WTC11 (cell line): ENCODE results near the gene OR12D1. TPM values are rescaled to one million over a fixed set of nuclear protein-coding genes. Genes with fewer than 3 reads are reported as not detected.

ENCODE experiments used
- ATAC-seq: fragments of 200-7000 bp; cut with Tn5 transposase; 2 replicates; pipeline ENCODE4 v1.10.0; 2021; ENCODE audit warnings: mild to moderate bottlenecking, moderate library complexity
- CTCF ChIA-PET: fragments of 300-600 bp; sonication (Branson Sonifier 250); formaldehyde crosslinking; loops from one replicate; lab custom pipeline; 2021; ENCODE audit warnings: antibody characterized with exemption; lab: Charles Lee
- POLR2A ChIA-PET: fragments of 350-600 bp; sonication (Branson Sonifier 250); formaldehyde crosslinking; loops from one replicate; lab custom pipeline; 2021; ENCODE audit warnings: antibody characterized with exemption; lab: Charles Lee
- DNase-seq: peaks from one replicate; pipeline ENCODE4 v3.0.0; 2021; ENCODE audit warnings: low spot score
- H3K27ac Mint-ChIP-seq: 2 replicates; pipeline ENCODE4 v1.8.0; 2021; ENCODE audit warnings: mixed read lengths
- H3K27me3 Mint-ChIP-seq: 2 replicates; pipeline ENCODE4 v1.8.0; 2021; ENCODE audit warnings: low read depth, mild to moderate bottlenecking, moderate library complexity, mixed read lengths
- H3K36me3 Mint-ChIP-seq: 2 replicates; pipeline ENCODE4 v1.8.0; 2021; ENCODE audit warnings: mixed read lengths
- H3K4me1 Mint-ChIP-seq: 2 replicates; pipeline ENCODE4 v1.8.0; 2022; ENCODE audit warnings: mixed read lengths
- H3K4me3 Mint-ChIP-seq: 2 replicates; pipeline ENCODE4 v1.8.0; 2021; ENCODE audit warnings: mild to moderate bottlenecking, moderate library complexity, mixed read lengths
- H3K9me3 Mint-ChIP-seq: 2 replicates; pipeline ENCODE4 v1.8.0; 2021; ENCODE audit warnings: mixed read lengths
- ATF3 ChIP-seq: sonication (generic); formaldehyde crosslinking; conservative IDR thresholded peaks from 2 replicates; pipeline ENCODE4 v1.8.1; 2022; ENCODE audit warnings: mild to moderate bottlenecking, missing genetic modification reagents
- CBFB ChIP-seq: sonication (generic); formaldehyde crosslinking; IDR thresholded peaks from 2 replicates; pipeline ENCODE4 v1.8.1; 2022; ENCODE audit warnings: mild to moderate bottlenecking, low read depth, missing genetic modification reagents
- CREB1 ChIP-seq: sonication (generic); formaldehyde crosslinking; IDR thresholded peaks from 2 replicates; pipeline ENCODE4 v1.8.0; 2023; ENCODE audit warnings: mild to moderate bottlenecking, missing genetic modification reagents
- E2F5 ChIP-seq: sonication (generic); formaldehyde crosslinking; IDR thresholded peaks from 2 replicates; pipeline ENCODE4 v1.8.1; 2022; ENCODE audit warnings: mild to moderate bottlenecking, moderate library complexity, missing genetic modification reagents
- EMX1 ChIP-seq: fragments of 250-450 bp; sonication (Bioruptor Pico); IDR thresholded peaks from 2 replicates; pipeline ENCODE4 v1.8.0; 2021; ENCODE audit warnings: mild to moderate bottlenecking
- ESRRA ChIP-seq: sonication (generic); formaldehyde crosslinking; IDR thresholded peaks from 2 replicates; pipeline ENCODE4 v1.8.1; 2022; ENCODE audit warnings: mild to moderate bottlenecking, missing genetic modification reagents, borderline replicate concordance
- FOXK1 ChIP-seq: sonication (generic); formaldehyde crosslinking; IDR thresholded peaks from 2 replicates; pipeline ENCODE4 v1.8.0; 2022; ENCODE audit warnings: mild to moderate bottlenecking, moderate library complexity, missing genetic modification reagents
- FOXP1 ChIP-seq: sonication (generic); formaldehyde crosslinking; IDR thresholded peaks from 2 replicates; pipeline ENCODE4 v1.8.0; 2022; ENCODE audit warnings: missing genetic modification reagents, mild to moderate bottlenecking, moderate library complexity, borderline replicate concordance
- IRF2 ChIP-seq: sonication (generic); formaldehyde crosslinking; IDR thresholded peaks from 2 replicates; pipeline ENCODE4 v1.8.0; 2022; ENCODE audit warnings: low read depth, missing genetic modification reagents, borderline replicate concordance
- JUN ChIP-seq: sonication (generic); formaldehyde crosslinking; IDR thresholded peaks from 2 replicates; pipeline ENCODE4 v1.8.0; 2023; ENCODE audit warnings: mild to moderate bottlenecking, missing genetic modification reagents
- MYBL2 ChIP-seq: sonication (generic); formaldehyde crosslinking; IDR thresholded peaks from 2 replicates; pipeline ENCODE4 v1.8.1; 2023; ENCODE audit warnings: mild to moderate bottlenecking, moderate library complexity, missing genetic modification reagents
- NFE2L1 ChIP-seq: sonication (generic); formaldehyde crosslinking; IDR thresholded peaks from 2 replicates; pipeline ENCODE4 v1.8.1; 2023; ENCODE audit warnings: missing genetic modification reagents
- NR2C2 ChIP-seq: sonication (generic); formaldehyde crosslinking; IDR thresholded peaks from 2 replicates; pipeline ENCODE4 v1.8.0; 2022; ENCODE audit warnings: mild to moderate bottlenecking, missing genetic modification reagents
- RELA ChIP-seq: sonication (generic); formaldehyde crosslinking; IDR thresholded peaks from 2 replicates; pipeline ENCODE4 v1.8.1; 2022; ENCODE audit warnings: missing genetic modification reagents, mild to moderate bottlenecking, borderline replicate concordance
- SMAD4 ChIP-seq: sonication (generic); formaldehyde crosslinking; IDR thresholded peaks from 2 replicates; pipeline ENCODE4 v1.8.0; 2022; ENCODE audit warnings: mild to moderate bottlenecking, missing genetic modification reagents
- SP1 ChIP-seq: sonication (generic); formaldehyde crosslinking; conservative IDR thresholded peaks from 2 replicates; pipeline ENCODE4 v1.8.1; 2022; ENCODE audit warnings: missing genetic modification reagents
- TCF7 ChIP-seq: sonication (generic); formaldehyde crosslinking; IDR thresholded peaks from 2 replicates; pipeline ENCODE4 v1.8.0; 2022; ENCODE audit warnings: mild to moderate bottlenecking, low read depth, missing genetic modification reagents, moderate library complexity
- TEAD1 ChIP-seq: sonication (generic); formaldehyde crosslinking; IDR thresholded peaks from 2 replicates; pipeline ENCODE4 v1.8.0; 2022; ENCODE audit warnings: mild to moderate bottlenecking, missing genetic modification reagents
- TEAD4 ChIP-seq: sonication (generic); formaldehyde crosslinking; IDR thresholded peaks from 2 replicates; pipeline ENCODE4 v1.8.0; 2022; ENCODE audit warnings: mild to moderate bottlenecking, missing genetic modification reagents
- ZNF138 ChIP-seq: sonication (generic); formaldehyde crosslinking; conservative IDR thresholded peaks from 2 replicates; pipeline ENCODE4 v1.8.1; 2022; ENCODE audit warnings: mild to moderate bottlenecking, moderate library complexity, missing genetic modification reagents
- ZNF423 ChIP-seq: fragments of 250-450 bp; sonication (Bioruptor Pico); IDR thresholded peaks from 2 replicates; pipeline ENCODE4 v2.1.2; 2022; ENCODE audit warnings: mild to moderate bottlenecking, moderate library complexity
- total RNA-seq: library from RNA; stranded (reverse); gene quantifications from 3 replicates; pipeline ENCODE4 v1.2.3, GENCODE V29; 2021
- TF ChIP-seq, protein P1 (sequence below): sonication (generic); formaldehyde crosslinking; conservative IDR thresholded peaks from 2 replicates; pipeline ENCODE4 v1.8.1; 2023; ENCODE audit warnings: mild to moderate bottlenecking, low read depth, missing genetic modification reagents, moderate library complexity
- TF ChIP-seq, protein P2 (sequence below): sonication (generic); formaldehyde crosslinking; IDR thresholded peaks from 2 replicates; pipeline ENCODE4 v1.8.1; 2022; ENCODE audit warnings: missing genetic modification reagents, borderline replicate concordance
- TF ChIP-seq, protein P3 (sequence below): sonication (generic); formaldehyde crosslinking; IDR thresholded peaks from 2 replicates; pipeline ENCODE4 v1.8.1; 2022; ENCODE audit warnings: mild to moderate bottlenecking, missing genetic modification reagents, moderate library complexity, borderline replicate concordance
- TF ChIP-seq, protein P4 (sequence below): sonication (generic); formaldehyde crosslinking; IDR thresholded peaks from 2 replicates; pipeline ENCODE4 v1.8.1; 2023; ENCODE audit warnings: mild to moderate bottlenecking, moderate library complexity, missing genetic modification reagents

The OR12D1 gene
- total RNA-seq, 1 experiment from 2014 or later, result not detected

DNA sequence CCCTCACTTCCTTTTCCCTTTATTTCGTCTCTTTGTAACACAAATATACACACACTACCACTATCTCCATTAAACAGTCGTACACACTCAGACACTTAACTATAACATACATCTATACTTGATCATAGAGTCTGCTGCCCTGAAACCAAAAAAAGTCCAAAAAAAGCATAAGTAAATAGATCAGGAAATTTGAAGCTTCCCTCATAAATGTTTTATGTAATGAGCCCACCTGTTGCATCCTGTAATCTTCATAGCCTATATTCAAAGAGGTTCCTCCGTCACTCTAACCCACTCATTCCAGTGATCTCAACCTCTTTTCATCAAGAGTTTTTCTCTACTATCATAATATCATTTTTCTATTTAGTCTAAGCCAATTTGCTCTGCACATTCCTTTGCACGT, 26.2 kb upstream of the OR12D1 start:
- TF ChIP-seq, protein P1, sequence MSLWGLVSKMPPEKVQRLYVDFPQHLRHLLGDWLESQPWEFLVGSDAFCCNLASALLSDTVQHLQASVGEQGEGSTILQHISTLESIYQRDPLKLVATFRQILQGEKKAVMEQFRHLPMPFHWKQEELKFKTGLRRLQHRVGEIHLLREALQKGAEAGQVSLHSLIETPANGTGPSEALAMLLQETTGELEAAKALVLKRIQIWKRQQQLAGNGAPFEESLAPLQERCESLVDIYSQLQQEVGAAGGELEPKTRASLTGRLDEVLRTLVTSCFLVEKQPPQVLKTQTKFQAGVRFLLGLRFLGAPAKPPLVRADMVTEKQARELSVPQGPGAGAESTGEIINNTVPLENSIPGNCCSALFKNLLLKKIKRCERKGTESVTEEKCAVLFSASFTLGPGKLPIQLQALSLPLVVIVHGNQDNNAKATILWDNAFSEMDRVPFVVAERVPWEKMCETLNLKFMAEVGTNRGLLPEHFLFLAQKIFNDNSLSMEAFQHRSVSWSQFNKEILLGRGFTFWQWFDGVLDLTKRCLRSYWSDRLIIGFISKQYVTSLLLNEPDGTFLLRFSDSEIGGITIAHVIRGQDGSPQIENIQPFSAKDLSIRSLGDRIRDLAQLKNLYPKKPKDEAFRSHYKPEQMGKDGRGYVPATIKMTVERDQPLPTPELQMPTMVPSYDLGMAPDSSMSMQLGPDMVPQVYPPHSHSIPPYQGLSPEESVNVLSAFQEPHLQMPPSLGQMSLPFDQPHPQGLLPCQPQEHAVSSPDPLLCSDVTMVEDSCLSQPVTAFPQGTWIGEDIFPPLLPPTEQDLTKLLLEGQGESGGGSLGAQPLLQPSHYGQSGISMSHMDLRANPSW (CRISPR knock-in tag), result no peak
- TF ChIP-seq E2F5 (CRISPR knock-in tag) (no peak), CBFB (CRISPR knock-in tag) (no peak), SMAD4 (no peak), NR2C2 (CRISPR knock-in tag) (no peak), NFE2L1 (CRISPR knock-in tag) (no peak), TCF7 (CRISPR knock-in tag) (no peak), JUN (CRISPR knock-in tag) (no peak), CREB1 (CRISPR knock-in tag) (no peak), ZNF138 (CRISPR knock-in tag) (no peak)
- TF ChIP-seq, protein P2, sequence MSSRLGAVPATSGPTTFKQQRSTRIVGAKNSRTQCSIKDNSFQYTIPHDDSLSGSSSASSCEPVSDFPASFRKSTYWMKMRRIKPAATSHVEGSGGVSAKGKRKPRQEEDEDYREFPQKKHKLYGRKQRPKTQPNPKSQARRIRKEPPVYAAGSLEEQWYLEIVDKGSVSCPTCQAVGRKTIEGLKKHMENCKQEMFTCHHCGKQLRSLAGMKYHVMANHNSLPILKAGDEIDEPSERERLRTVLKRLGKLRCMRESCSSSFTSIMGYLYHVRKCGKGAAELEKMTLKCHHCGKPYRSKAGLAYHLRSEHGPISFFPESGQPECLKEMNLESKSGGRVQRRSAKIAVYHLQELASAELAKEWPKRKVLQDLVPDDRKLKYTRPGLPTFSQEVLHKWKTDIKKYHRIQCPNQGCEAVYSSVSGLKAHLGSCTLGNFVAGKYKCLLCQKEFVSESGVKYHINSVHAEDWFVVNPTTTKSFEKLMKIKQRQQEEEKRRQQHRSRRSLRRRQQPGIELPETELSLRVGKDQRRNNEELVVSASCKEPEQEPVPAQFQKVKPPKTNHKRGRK (CRISPR knock-in tag), result no peak
- no peak overlapping the region for H3K4me3 Mint-ChIP-seq
- no peak overlapping the region for H3K27ac Mint-ChIP-seq
- peaks cover 8% of the 10 kb centered on the region; the same call in 1 of the 2 replicates for H3K9me3 Mint-ChIP-seq
- ATAC-seq (no peak), DNase-seq (no peak)
- ChIA-PET CTCF (no interaction called here), POLR2A (no interaction called here)
- H3K36me3 Mint-ChIP-seq, result no peaks in the 10 kb centered on the region
- no peaks in the 10 kb centered on the region for H3K27me3 Mint-ChIP-seq
- no peaks in the 10 kb centered on the region for H3K4me1 Mint-ChIP-seq

- peaks cover 11% of the 10 kb centered on the region for H3K4me1 Mint-ChIP-seq
- POLR2A ChIA-PET, result no interaction called here
Measured at GRCh38 chr6:29395331-29395730, 19.4 kb upstream of the OR12D1 start, which contains the start of gene OR12D2. Gene OR12D2 (plus strand): TSS chr6:29395631. CDS start chr6:29396700, 1,069 bp downstream.

DNA sequence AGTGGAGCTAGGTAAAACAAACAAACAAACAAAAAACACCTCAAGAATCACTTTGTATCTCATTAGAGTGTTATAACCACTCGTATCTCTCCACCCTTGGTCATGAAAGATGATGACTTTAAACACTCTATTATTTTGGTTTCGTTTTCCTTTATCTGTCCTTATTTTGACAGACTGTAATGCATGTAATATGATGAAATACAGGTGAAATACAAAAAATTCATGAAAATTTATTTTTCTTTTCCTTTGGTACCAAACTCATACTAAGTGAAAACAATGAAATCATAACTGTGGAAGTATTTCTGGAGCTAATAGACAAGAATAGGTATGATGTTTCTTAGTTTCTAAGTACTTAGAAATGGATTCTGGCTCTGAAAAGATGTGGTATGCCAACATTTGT, 15.2 kb upstream of the OR12D1 start:
- CTCF ChIA-PET, result no interaction called here
- Mint-ChIP-seq H3K27me3 (no peaks in the 10 kb centered on the region; the same call in 1 of the 2 replicates), H3K4me3 (no peak overlapping the region), H3K9me3 (peaks cover 5% of the 10 kb centered on the region; the same call in 1 of the 2 replicates), H3K4me1 (peaks cover 9% of the 10 kb centered on the region), H3K36me3 (no peaks in the 10 kb centered on the region), H3K27ac (no peak overlapping the region)
- DNase-seq, result no peak
- ATAC-seq, result no peak
- TF ChIP-seq MYBL2 (CRISPR knock-in tag) (no peak), RELA (CRISPR knock-in tag) (no peak), EMX1 (CRISPR knock-in tag) (no peak), TEAD4 (CRISPR knock-in tag) (no peak), ATF3 (CRISPR knock-in tag) (no peak), IRF2 (CRISPR knock-in tag) (no peak), SP1 (CRISPR knock-in tag) (no peak), ESRRA (CRISPR knock-in tag) (no peak), FOXK1 (CRISPR knock-in tag) (no peak), FOXP1 (no peak)
- TF ChIP-seq, protein P3, sequence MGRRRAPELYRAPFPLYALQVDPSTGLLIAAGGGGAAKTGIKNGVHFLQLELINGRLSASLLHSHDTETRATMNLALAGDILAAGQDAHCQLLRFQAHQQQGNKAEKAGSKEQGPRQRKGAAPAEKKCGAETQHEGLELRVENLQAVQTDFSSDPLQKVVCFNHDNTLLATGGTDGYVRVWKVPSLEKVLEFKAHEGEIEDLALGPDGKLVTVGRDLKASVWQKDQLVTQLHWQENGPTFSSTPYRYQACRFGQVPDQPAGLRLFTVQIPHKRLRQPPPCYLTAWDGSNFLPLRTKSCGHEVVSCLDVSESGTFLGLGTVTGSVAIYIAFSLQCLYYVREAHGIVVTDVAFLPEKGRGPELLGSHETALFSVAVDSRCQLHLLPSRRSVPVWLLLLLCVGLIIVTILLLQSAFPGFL (CRISPR knock-in tag), result no peak
- POLR2A ChIA-PET, result no interaction called here

More at GRCh38 chr6:29395331-29395730, 19.4 kb upstream of the OR12D1 start, which contains the start of gene OR12D2:
- DNase-seq, result no peak
- no peak for TF ChIP-seq ZNF423 (CRISPR knock-in tag)
- no peak for TF ChIP-seq TEAD1
- TF ChIP-seq ESRRA (CRISPR knock-in tag), result no peak
- TF ChIP-seq, protein P4, sequence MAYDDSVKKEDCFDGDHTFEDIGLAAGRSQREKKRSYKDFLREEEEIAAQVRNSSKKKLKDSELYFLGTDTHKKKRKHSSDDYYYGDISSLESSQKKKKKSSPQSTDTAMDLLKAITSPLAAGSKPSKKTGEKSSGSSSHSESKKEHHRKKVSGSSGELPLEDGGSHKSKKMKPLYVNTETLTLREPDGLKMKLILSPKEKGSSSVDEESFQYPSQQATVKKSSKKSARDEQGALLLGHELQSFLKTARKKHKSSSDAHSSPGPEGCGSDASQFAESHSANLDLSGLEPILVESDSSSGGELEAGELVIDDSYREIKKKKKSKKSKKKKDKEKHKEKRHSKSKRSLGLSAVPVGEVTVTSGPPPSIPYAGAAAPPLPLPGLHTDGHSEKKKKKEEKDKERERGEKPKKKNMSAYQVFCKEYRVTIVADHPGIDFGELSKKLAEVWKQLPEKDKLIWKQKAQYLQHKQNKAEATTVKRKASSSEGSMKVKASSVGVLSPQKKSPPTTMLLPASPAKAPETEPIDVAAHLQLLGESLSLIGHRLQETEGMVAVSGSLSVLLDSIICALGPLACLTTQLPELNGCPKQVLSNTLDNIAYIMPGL (CRISPR knock-in tag), result no peak
- Mint-ChIP-seq H3K36me3 (no peaks in the 10 kb centered on the region), H3K4me3 (no peak within 1 kb of the TSS), H3K27ac (no peak within 1 kb of the TSS), H3K27me3 (no peaks in the 10 kb centered on the region; the same call in 1 of the 2 replicates), H3K9me3 (peaks cover 12% of the 10 kb centered on the region; the same call in 1 of the 2 replicates)
- no peak for ATAC-seq
- CTCF ChIA-PET, result interaction anchor here (1.4 kb wide), 1 partner anchor 323 kb away, joined by 3 read pairs; no protein-coding TSS in a partner anchor
